ENCODE results near the gene ALPK1. TPM values are rescaled to one million over a fixed set of nuclear protein-coding genes. Genes with fewer than 3 reads are reported as not detected.
"Not testable (repeated sequence)": the region's sequence is repeated elsewhere in the genome, so short reads cannot be mapped to it uniquely, and the experiment has no call there.

Gene ALPK1
- total and polyA plus RNA-seq, 4 donors: 2.8 to 14.0 (median 4.7) TPM

- TF ChIP-seq, protein P1, sequence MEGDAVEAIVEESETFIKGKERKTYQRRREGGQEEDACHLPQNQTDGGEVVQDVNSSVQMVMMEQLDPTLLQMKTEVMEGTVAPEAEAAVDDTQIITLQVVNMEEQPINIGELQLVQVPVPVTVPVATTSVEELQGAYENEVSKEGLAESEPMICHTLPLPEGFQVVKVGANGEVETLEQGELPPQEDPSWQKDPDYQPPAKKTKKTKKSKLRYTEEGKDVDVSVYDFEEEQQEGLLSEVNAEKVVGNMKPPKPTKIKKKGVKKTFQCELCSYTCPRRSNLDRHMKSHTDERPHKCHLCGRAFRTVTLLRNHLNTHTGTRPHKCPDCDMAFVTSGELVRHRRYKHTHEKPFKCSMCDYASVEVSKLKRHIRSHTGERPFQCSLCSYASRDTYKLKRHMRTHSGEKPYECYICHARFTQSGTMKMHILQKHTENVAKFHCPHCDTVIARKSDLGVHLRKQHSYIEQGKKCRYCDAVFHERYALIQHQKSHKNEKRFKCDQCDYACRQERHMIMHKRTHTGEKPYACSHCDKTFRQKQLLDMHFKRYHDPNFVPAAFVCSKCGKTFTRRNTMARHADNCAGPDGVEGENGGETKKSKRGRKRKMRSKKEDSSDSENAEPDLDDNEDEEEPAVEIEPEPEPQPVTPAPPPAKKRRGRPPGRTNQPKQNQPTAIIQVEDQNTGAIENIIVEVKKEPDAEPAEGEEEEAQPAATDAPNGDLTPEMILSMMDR (IDR thresholded peaks at IDR 0.05; ENCODE audit: low read depth, low read length, missing input control): no peak
- H3K9ac ChIP-seq (ENCODE audit: low read depth in 1 of 2, low read length in 2 of 2): no peak overlapping the region
- no peak overlapping the region for H3K4me3 ChIP-seq (ENCODE audit: low read depth in 1 of 3, low read length in 3 of 3)
- peaks cover 0 to 8% (median 2%) of the 10 kb centered on the region in 4 donors for H3K36me3 ChIP-seq (ENCODE audit: control insufficient read depth in 4 of 4, insufficient read depth in 3 of 4, low read depth in 1 of 4, low read length in 3 of 4)
- 58% methylated on average over 10 of the region's 10 CpGs for WGBS
- peaks cover 4 to 17% (median 12%) of the 10 kb centered on the region in 4 donors for H3K4me1 ChIP-seq (ENCODE audit: control insufficient read depth in 4 of 4, insufficient read depth in 4 of 4, low read length in 3 of 4)
- no peaks in the 10 kb centered on the region for H3K9me3 ChIP-seq (ENCODE audit: control insufficient read depth in 4 of 4, low read length in 3 of 4)
- H3K27ac ChIP-seq (ENCODE audit: low read depth in 1 of 2, low read length in 2 of 2): no peak overlapping the region
- DNase-seq (ENCODE audit: low spot score): no peak
- H3K27me3 ChIP-seq (ENCODE audit: control insufficient read depth in 4 of 4, insufficient read depth in 4 of 4, low read length in 3 of 4): no peaks in the 10 kb centered on the region
These were observed 17.9 kb upstream of the ALPK1 start for GRCh38 chr4:112279025-112279881.

GRCh38 chr4:112279882-112280315, 17.3 kb upstream of the ALPK1 start:
- H3K36me3 ChIP-seq (ENCODE audit: control insufficient read depth in 4 of 4, insufficient read depth in 3 of 4, low read depth in 1 of 4, low read length in 3 of 4): peaks cover 0 to 8% (median 2%) of the 10 kb centered on the region in 4 donors
- no peaks in the 10 kb centered on the region for H3K9me3 ChIP-seq (ENCODE audit: control insufficient read depth in 4 of 4, low read length in 3 of 4)
- H3K4me1 ChIP-seq (ENCODE audit: control insufficient read depth in 4 of 4, insufficient read depth in 4 of 4, low read length in 3 of 4): peaks cover 5 to 19% (median 13%) of the 10 kb centered on the region in 4 donors
- H3K9ac ChIP-seq (ENCODE audit: low read depth in 1 of 2, low read length in 2 of 2): no peak overlapping the region
- DNase-seq (ENCODE audit: low spot score): no peak
- no peak overlapping the region for H3K4me3 ChIP-seq (ENCODE audit: low read depth in 1 of 3, low read length in 3 of 3)
- no peak for TF ChIP-seq FOXA1 (IDR thresholded peaks at IDR 0.05)
- no peak for TF ChIP-seq GABPA (IDR thresholded peaks at IDR 0.05 in 1 of 2, conservative IDR thresholded peaks at IDR 0.05 in 1 of 2)
- WGBS: 94% methylated on average over 7 of the region's 7 CpGs
- no peaks in the 10 kb centered on the region for H3K27me3 ChIP-seq (ENCODE audit: control insufficient read depth in 4 of 4, insufficient read depth in 4 of 4, low read length in 3 of 4)
- H3K27ac ChIP-seq (ENCODE audit: low read depth in 1 of 2, low read length in 2 of 2): no peak overlapping the region

DNA sequence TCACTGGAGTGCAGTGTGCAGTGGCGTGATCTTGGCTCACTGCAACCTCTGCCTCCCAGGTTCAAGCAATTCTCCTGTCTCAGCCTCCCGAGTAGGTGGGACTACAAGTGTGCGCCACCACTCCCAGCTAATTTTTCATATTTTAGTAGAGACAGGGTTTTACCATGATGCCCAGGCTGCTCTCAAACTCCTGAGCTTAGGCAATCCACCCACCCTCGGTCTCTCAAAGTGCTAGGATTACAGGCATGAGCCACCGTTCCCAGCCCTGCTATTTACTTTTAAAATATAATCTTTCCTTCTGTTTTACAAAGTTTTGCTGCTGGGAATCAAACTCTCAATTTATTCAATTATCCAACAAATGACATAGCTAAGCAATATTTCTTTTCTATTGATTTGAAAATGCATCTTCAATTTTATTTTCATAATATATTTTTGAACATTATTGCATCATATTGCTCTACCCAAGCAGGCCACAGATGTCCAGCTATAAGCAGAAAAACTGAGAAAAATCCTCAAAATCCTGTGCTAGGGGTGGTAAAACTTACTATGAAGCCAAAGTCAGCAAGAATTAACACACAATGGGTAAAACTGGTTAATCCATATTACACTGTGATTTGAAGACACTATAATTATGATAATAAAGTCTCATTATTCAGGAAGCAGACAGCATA, 16.6 kb upstream of the ALPK1 start:
- H3K9ac ChIP-seq (ENCODE audit: low read depth in 1 of 2, low read length in 2 of 2): no peak overlapping the region
- H3K36me3 ChIP-seq (ENCODE audit: control insufficient read depth in 4 of 4, insufficient read depth in 3 of 4, low read depth in 1 of 4, low read length in 3 of 4): peaks cover 0 to 8% (median 2%) of the 10 kb centered on the region in 4 donors
- H3K4me3 ChIP-seq (ENCODE audit: low read depth in 1 of 3, low read length in 3 of 3): no peak overlapping the region
- TF ChIP-seq, protein P2, sequence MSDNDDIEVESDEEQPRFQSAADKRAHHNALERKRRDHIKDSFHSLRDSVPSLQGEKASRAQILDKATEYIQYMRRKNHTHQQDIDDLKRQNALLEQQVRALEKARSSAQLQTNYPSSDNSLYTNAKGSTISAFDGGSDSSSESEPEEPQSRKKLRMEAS (IDR thresholded peaks at IDR 0.05): no peak
- TF ChIP-seq SP1 (IDR thresholded peaks at IDR 0.05): no peak
- no peak for TF ChIP-seq RAD21 (IDR thresholded peaks at IDR 0.05)
- TF ChIP-seq TAF1 (conservative IDR thresholded peaks at IDR 0.05): no peak
- TF ChIP-seq EGR1 (IDR thresholded peaks at IDR 0.05; ENCODE audit: low read depth in 2 of 2): no peak
- no peak for TF ChIP-seq FOXA1 (IDR thresholded peaks at IDR 0.05)
- TF ChIP-seq NR2F2 (IDR thresholded peaks at IDR 0.05): no peak
- TF ChIP-seq RXRA (IDR thresholded peaks at IDR 0.05): no peak
- TF ChIP-seq HNF4G (IDR thresholded peaks at IDR 0.05): no peak
- TF ChIP-seq, protein P3, sequence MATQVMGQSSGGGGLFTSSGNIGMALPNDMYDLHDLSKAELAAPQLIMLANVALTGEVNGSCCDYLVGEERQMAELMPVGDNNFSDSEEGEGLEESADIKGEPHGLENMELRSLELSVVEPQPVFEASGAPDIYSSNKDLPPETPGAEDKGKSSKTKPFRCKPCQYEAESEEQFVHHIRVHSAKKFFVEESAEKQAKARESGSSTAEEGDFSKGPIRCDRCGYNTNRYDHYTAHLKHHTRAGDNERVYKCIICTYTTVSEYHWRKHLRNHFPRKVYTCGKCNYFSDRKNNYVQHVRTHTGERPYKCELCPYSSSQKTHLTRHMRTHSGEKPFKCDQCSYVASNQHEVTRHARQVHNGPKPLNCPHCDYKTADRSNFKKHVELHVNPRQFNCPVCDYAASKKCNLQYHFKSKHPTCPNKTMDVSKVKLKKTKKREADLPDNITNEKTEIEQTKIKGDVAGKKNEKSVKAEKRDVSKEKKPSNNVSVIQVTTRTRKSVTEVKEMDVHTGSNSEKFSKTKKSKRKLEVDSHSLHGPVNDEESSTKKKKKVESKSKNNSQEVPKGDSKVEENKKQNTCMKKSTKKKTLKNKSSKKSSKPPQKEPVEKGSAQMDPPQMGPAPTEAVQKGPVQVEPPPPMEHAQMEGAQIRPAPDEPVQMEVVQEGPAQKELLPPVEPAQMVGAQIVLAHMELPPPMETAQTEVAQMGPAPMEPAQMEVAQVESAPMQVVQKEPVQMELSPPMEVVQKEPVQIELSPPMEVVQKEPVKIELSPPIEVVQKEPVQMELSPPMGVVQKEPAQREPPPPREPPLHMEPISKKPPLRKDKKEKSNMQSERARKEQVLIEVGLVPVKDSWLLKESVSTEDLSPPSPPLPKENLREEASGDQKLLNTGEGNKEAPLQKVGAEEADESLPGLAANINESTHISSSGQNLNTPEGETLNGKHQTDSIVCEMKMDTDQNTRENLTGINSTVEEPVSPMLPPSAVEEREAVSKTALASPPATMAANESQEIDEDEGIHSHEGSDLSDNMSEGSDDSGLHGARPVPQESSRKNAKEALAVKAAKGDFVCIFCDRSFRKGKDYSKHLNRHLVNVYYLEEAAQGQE (IDR thresholded peaks at IDR 0.05): no peak
- TF ChIP-seq, protein P4, sequence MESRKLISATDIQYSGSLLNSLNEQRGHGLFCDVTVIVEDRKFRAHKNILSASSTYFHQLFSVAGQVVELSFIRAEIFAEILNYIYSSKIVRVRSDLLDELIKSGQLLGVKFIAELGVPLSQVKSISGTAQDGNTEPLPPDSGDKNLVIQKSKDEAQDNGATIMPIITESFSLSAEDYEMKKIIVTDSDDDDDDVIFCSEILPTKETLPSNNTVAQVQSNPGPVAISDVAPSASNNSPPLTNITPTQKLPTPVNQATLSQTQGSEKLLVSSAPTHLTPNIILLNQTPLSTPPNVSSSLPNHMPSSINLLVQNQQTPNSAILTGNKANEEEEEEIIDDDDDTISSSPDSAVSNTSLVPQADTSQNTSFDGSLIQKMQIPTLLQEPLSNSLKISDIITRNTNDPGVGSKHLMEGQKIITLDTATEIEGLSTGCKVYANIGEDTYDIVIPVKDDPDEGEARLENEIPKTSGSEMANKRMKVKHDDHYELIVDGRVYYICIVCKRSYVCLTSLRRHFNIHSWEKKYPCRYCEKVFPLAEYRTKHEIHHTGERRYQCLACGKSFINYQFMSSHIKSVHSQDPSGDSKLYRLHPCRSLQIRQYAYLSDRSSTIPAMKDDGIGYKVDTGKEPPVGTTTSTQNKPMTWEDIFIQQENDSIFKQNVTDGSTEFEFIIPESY (IDR thresholded peaks at IDR 0.05): no peak
- TF ChIP-seq FOXA2 (IDR thresholded peaks at IDR 0.05): no peak
- no peaks in the 10 kb centered on the region for H3K9me3 ChIP-seq (ENCODE audit: control insufficient read depth in 4 of 4, low read length in 3 of 4)
- no peaks in the 10 kb centered on the region for H3K27me3 ChIP-seq (ENCODE audit: control insufficient read depth in 4 of 4, insufficient read depth in 4 of 4, low read length in 3 of 4)
- H3K4me1 ChIP-seq (ENCODE audit: control insufficient read depth in 4 of 4, insufficient read depth in 4 of 4, low read length in 3 of 4): peaks cover 5 to 19% (median 13%) of the 10 kb centered on the region in 4 donors
- no peak for DNase-seq (ENCODE audit: low spot score)
- H3K27ac ChIP-seq (ENCODE audit: low read depth in 1 of 2, low read length in 2 of 2): no peak overlapping the region
- WGBS: 72% methylated on average over 5 of the region's 5 CpGs

- H3K9ac ChIP-seq (ENCODE audit: low read depth in 1 of 2, low read length in 2 of 2); H3K9me3 ChIP-seq (ENCODE audit: control insufficient read depth in 4 of 4, low read length in 3 of 4); H3K4me3 ChIP-seq (ENCODE audit: low read depth in 1 of 3, low read length in 3 of 3); H3K27ac ChIP-seq (ENCODE audit: low read depth in 1 of 2, low read length in 2 of 2); DNase-seq (ENCODE audit: low spot score); H3K27me3 ChIP-seq (ENCODE audit: control insufficient read depth in 4 of 4, insufficient read depth in 4 of 4, low read length in 3 of 4); H3K36me3 ChIP-seq (ENCODE audit: control insufficient read depth in 4 of 4, insufficient read depth in 3 of 4, low read depth in 1 of 4, low read length in 3 of 4): not testable (repeated sequence)
- peaks cover 5 to 19% (median 14%) of the 10 kb centered on the region in 4 donors for H3K4me1 ChIP-seq (ENCODE audit: control insufficient read depth in 4 of 4, insufficient read depth in 4 of 4, low read length in 3 of 4)
- WGBS: 98% methylated on average over 2 of the region's 2 CpGs
These were observed 15.2 kb upstream of the ALPK1 start for GRCh38 chr4:112281895-112282398.
